ENCODE data around the gene KLRG1.
A peak's percentile ranks its signal among the peaks of the same experiment; 100 is the strongest.

Gene KLRG1

DNA sequence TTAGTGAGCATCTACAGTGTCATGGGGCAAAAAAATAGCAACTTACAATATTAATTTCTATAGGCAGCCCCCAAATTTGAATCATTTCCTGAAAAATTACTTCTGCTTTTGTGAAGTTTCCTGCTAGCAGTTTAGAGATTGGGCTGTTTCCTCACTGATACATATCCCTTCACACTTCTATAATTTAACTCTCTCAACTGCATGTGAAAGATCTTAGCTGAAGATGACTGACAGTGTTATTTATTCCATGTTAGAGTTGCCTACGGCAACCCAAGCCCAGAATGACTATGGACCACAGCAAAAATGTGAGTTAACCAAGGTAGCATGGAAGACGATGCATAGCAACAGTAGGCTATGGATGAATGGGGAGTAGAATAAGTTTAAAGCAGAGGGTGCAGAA is at the start of gene KLRG1:
TSS of gene KLRG1 (plus strand) at position 134 of the 400 bp plus-strand sequence. CDS start at position 224, 90 bp downstream.
- FAIRE-seq: no peak

DNA sequence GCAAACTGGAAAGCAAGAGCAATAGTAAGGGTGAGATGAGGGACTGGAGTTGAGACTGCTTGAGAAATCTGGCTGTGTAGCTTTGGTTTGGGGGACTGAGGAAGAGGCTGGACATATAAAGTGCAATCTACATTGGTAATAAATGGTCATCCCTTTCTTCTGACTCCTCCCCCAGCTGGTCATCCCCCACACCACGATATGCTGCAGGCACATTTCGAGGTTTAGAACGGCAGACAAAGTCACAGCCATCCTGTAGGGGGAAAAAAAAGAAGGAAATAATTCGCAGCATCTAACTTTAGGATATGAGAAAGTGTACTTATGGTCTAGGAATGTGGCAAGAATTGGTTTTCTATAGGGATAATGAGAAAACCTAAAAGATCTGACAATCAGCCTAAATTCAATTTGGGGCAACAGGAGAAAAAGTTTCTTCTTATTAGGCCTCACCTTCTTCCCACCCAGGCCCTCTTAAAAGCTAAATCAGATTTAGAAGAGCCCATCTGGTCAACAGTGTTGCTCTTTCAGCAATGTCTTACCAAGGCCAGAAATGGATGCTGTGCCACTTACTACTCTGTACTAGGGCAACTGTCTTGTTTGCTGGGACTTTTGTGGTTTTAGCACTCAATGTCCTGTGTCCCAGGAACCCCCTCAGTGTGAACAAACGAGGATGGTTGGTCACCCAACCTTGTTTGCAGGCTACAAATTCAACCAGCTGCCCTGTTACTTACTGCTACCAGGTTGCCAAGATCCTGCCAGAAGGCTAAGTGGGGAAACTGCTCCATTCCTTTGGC is 47.5 kb upstream of the KLRG1 start:
- no peak for FAIRE-seq

DNA sequence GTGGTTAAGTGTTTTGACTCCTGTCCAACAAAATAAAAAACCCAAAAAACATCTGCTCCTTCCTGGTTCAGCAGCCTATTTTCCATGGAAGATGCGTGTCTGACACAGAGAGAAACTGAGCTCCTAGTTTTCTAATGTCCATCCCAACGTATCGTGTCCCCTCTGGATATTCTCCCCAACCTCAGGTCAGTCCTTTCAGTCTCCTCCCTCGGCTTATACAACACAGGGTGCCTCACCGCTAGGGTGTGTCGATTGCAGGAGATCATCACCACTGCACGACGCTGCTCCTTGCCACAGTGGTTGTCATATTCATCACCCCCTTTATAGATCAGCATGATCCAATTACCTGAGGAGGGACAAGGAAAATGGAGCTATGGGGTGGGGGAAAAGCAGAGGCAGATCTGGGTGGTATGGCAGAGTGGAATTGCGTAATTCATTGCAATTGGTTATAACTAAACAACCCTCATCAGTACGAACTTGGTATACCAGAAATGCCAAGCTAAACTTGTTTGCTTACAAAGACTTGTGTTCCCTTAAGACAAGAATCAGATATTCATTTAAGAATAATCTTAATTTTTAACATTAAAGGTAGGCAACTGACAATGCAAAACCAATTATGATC is 45.7 kb upstream of the KLRG1 start:
- FAIRE-seq: no peak

DNA sequence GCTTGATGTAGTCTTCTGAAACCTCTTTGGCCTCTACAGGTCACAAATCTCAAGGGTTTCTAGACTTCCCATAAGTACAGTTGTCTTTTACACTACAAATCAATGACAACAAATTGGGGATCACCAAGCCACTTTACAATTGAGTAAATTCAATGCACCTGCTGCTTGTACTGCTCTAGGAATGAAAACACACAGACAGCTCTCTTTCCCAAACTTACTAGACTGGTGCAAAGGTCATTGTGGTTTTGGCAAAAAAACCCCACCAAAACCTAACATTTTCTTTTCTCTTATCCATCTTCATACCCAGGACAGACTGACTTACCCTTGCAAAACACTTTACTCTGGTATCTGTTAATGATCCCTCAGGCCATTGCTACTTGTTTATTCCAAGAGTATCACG is 42.6 kb upstream of the KLRG1 start:
- FAIRE-seq: no peak

DNA sequence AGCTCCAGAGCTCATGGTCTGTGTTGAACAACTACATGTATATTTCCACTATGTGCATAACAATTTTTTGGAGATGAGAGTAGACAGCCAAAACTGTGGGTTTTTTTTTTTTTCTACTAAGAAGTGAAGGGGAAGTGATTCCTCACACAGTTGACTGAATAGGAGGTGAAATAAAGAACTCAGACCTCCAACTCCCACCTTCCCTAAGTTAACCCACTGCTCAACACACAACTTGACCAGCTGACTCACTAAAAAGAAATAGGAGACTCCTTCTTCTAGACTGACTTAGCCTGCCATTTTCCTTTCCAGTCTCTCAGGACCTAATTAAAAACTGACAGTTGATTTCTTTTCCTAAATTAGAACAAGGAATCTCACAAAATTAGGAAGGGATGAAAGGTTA is 41.6 kb upstream of the KLRG1 start:
- FAIRE-seq: no peak

DNA sequence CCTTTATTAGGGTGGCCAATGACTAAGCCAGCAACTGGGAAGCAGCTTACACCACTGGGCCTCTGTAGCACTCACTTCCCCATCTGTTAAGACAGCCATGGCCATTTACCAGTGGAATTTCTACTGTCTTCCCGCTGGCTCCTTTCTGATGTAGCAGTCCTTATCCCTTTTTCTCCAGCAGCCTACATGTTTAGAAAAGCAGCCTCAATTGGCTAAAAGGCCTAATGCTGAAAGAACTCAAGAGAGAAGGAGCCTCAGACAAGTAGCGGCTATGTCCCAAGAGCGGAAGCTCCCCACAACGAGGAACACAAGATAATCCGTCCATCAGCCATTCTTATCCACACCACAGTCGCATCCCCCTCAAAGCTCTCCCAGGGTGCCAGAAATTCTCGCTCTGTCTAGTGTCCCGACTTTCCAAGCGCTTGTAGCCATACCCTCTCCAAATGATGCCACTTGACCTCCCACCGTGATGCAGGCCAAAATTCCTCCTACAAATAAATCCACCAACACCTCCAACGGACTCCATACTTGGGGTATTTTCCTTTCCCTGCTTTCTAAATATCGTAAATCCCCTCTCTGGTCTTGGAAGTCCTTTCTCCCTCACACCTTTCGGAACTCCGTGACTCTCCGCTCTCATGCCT is 40.5 kb upstream of the KLRG1 start:
- FAIRE-seq: no peak

DNA sequence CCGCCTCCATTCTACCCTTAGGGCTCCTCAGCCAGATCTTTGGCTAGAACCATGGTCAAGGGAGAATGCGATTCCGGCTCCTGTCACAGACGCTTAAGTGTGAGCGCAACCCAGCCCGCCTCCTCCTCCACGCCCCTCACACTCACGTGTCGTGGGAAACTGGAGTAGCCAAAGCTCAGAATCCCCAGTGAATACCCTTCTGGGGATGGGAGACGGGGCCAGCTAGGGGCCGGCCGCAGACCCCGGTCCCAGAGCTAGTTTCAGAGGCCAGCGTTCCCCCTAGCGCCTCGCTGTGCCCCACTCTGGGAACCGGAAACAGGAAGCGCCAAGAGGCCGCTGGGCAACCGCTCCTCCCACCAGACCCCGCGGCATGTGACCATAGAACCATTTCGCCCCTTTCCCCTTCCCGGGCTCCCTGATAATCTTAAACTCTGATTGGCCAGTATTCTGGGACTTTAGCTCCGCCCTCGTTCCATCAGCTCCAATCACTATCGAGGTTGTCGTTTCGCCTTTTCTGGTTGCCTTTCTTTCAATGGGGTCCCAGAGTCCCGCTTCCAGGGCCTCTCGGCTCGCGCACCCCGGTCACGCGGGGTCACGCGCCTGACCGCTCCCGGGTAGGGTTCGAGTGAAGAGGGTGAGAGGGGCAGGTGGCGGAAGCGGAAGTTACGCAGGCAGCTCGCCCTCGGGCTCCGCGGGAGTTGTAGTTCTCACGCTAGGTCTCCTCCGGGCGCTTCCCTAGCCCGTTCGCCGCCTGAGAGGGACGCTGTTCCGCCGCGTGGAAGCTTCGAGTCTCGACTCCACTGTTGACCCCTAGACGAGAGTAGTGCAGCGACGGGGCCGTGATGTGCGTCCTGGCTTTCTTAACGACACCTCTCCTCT is 39.8 kb upstream of the KLRG1 start, which contains the start of gene M6PR:
TSS of gene M6PR (minus strand) at position 304 of the 879 bp plus-strand sequence. CDS start 3,241 bp downstream, outside the sequence.
- FAIRE-seq: peak; percentile 97

DNA sequence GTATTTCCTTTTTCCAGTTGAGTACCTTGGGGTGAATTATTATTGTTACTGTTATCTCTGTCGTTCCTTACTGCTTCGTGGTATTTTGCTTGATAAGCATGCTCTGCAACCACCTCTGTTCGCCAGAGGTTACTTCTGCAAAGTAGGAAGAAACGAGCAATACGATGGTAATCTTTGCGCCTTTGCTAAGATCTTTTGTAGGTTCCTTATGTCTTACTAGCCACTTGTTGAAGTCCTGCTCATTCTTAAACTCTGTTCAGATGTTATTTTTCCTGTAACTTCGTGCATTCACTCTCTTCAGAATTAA is 39.2 kb upstream of the KLRG1 start:
- no peak for FAIRE-seq

DNA sequence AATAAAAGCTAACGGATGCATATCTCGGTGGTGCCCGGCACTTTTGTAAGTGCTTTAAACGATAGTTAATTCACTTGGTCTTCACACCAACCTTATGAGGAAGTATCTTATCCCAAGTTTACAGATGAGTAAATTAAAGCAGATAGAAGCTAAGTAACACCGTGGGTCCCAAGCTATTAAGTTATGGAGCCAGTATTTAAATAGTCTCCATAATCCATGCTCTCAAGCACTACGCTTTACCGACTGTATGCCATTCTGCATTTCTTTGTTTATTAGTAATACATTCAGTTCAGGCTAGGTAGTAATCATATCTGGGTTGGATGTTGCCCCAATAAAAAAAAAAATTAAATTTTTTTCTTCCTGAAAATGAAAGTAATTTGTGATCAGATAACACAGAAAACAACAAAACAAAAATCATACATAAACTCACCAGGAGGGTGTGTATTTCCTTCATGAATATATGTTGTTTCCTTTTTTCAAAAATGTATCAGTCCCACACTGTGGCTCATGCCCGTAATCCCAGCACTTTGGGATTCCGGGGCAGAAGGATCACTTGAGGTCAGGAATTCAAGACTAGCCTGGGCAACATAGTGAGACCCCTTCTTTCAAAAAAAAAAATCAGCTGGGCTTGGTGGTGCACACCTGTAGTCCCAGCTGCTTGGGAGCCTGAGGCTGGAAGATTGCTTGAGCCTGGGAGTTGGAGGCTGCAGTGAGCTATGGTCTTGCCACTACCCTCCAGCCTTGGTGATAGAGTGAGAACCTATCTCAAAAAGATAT is 38.5 kb upstream of the KLRG1 start:
- no peak for FAIRE-seq

DNA sequence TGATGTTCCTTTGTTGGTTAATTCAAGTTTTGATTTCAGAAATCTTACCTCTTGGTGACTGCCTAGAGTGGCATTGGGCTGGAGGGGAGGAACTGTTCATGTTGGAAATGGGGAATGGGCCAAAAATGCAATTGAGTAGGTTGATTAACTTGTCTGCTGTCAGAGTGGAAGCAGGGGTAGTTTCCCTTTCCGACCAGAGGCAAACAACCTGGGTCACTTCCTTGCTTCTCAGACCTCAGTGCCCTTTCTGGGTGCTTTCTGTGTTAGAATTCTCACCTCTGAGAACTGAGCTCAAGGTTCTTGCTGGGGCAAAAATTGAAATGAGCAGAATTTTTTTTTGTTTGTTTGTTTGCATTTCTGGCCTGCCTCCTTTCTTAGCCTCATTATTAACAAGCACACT is 37.6 kb upstream of the KLRG1 start:
- FAIRE-seq: no peak

DNA sequence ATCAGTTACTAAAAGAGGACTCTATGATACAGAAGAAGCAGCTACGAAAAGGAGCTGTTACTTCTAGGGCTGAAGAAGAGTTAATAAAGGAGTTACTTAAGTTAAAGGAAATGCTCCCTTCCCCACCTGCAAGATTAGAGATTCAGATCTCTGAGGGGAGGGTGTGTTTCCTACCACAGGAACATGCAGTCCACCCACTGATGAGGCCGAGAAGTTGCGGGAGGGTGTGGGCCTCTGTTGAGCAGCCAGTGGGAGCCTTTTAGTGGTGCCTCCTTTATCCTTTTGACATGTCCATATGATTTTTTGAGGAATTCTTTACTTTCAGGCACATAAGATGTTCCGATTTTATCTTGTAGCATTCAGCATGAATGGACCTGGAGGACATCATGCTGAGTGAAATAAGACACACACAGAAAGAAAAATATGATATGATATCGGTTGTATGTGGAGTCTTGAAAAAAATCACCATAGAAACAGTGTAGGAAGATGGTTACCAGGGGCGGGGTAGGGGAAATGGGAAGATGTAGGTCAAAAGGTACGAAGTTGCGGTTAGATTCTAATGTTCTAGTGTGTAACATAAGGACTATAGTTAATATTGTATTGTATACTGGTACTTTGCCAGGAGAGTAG is 35.5 kb upstream of the KLRG1 start:
- no peak for FAIRE-seq

DNA sequence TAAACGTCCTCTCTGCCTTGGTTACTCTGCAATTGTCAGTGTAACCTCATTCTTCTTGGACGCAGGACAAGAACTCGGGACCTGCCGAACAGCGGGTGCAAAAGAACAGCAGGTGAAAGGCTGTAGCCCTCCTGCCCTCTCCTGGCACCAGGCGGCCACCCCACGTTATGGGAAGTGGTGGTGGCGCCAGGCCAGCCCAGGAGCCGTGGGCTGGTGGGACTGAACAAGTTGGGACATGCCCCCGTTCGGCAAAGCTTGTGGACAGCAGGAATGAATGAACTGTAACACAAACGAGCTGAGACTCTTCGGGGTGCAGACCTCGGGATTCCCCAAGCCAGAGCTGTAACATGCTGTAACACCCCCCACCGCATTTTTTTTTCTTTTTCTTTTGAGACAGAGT is 33.3 kb upstream of the KLRG1 start:
- FAIRE-seq: no peak

DNA sequence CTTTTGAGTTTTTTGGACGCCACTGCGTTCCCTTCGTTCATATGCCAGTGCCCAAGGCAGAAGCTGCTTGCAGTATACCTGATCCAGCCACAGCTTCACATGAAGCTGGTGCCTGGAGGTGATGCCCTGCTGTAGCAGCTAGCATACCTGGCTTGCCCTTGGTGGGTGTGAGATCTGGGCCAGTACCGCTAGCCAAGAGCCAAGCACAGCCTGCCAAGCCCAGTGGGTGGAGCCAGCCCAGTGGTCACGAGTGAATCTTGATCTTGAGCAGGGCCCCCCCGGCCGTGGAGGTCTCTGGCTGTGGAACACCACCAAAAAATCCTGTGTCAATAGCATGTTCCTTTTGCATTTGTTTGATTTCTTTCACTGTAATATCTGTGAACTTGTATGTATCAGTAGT is 32.6 kb upstream of the KLRG1 start:
- FAIRE-seq: no peak

DNA sequence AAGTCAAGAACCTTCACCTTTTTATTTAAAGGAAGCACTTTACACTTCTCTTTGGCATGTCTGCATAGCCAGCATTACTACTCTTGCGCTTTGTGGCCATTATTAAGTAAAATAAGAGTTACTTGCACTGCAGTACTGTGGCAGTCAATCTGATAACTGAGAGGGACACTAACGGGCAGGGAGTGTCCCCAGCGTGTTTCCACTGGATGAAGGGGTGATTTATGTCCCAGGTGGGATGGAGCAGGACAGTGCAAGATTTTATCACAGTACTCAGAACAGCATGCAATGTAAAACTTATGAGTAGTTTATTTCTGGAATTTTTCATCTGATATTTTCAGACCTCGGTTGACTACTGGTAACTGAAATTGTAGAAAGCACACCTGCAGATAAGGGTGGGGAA is 31.8 kb upstream of the KLRG1 start:
- no peak for FAIRE-seq

DNA sequence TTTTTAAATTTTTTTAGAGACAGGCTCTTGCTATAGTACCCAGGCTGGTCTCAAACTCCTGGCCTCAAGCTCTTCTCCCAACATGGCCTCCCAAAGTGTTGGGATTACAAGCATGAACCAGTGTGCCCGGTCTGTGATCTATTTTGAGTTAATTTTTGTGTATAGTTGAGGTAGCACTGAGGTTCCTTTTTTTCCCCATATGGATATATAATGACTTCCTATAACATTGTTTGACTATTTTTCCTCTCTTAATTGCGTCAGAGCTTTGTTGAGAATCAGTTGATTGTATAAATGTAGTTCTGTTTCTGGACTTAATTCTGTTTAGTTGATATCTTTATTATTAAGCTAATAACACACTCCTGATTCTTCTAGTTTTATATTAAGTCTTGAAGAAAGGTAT is 31.3 kb upstream of the KLRG1 start:
- FAIRE-seq: no peak

DNA sequence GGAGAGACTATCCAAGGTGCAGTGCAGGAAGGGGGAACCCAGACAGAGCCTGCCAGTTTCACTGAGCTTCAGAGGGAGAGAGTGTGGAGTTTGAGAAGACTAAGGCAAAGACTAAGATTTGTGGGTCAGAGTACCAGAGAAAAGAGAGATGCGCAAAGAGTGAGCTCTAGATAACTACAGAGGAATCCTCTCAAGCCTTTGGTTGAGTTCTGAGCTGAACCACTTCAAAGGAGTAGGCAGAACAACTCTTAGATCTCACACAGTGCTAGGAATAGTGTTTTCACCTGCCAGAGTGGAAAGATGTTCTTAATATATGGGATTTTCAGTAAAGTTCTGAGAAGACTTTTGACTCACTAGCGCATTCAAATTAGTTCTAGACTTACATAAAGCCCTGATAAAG is 29.2 kb upstream of the KLRG1 start:
- no peak for FAIRE-seq

DNA sequence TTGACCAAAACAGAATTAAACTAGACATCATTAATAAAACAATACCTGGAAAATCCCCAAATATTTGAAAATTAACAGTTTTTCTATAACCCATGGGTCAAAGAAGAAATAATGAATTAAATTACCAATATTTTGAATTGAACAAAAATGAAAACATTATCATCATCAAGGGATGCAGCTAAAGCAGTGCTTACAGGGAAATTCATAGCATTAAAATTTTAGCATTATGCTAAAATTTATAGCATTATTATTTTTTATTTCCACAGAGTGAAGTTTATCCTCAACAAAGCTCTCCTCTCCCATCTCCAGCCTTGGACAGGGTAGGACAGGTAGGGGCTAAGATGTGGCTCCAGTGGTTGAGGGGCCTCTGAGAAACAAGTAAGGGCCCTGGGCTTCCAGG is 20.6 kb upstream of the KLRG1 start:
- FAIRE-seq: no peak

DNA sequence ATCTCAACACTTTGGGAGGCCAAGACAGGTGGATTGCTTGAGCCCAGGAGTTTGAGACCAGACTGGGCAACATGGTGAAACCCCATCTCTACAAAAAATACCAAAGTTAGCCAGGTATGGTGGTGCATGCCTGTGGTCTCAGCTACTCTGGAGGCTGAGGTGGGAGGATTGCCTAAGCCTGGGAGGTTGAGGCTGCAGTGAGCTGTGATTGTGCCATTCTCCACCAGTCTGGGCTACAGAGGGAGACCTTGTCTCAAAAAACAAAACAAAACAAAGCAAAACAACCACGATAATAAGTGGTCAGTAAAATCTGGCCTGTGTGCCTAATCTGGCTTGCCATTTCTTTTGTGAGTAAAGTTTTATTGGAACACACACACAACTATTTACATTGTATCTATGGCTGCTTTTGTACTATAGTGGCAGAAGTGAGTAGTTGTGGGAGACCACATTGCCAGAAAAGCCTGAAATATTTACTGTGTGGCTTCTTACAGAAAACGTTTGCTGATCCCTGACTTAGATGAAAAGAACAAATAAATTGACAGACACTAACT is 19.4 kb upstream of the KLRG1 start:
- FAIRE-seq: no peak

DNA sequence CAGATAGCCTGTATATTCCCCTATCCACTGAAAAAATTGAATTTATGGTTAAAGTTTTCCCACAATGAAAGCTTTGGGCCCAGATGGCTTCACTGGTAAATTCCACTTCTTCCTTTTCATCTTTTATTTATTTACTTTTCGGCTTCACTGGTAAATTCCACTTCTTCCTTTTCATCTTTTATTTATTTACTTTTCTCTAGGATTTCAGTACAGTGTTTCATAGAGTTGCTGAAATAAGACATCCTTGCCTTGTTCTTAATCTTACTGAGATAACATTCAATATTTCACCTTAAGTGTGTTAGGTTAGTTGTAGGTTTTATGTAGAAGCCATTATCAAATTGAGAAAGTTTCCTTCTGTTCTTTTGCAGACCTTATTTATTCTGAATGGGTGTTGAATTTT is 18.9 kb upstream of the KLRG1 start:
- FAIRE-seq: no peak

DNA sequence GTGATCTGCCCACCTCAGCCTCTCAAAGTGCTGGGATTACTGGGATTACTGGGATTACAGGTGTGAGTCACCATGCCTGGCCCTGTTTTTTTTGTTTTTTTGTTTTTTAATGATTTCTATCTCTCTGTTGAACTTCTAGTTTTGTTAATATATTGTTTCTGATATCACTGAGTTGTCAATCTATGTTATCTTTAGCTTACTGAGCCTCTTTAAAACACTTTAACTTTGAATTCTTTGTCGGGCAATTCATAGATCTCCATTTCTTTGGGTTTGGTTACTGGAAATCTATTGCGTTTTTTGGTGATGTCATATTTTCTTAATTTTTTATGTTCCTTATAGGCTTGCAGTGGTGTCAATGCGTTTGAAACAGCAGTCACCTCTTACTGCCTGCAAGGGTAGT is 9.2 kb upstream of the KLRG1 start:
- FAIRE-seq: no peak

DNA sequence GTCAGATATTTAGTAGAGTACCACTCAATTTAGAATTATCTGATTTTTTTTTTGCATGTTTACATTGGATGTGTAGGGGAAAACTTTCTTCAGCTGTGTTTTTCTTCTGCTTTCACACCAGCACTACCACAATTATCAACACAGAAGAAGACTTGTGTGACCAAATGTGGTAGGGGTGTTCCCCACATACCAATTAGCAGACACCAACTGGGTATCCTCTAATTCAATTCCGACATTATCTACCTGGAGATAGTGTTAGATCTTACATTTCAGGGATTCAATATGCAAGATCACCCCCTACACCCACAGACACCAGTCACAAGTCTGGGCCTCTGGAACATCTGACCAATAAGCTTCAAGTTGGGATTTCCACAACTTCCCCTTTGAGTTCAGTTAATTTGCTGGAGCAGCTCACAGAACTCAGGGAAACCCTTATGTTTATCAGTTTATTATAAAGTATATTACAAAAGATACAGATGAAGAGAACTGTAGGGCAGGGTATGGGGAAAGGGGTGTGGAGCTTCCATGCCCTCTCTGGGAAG is 4.1 kb upstream of the KLRG1 start:
- FAIRE-seq: no peak
